ENCODE results near the gene SMU1.

- no peak for TF ChIP-seq RORA (CRISPR knock-in tag; IDR thresholded peaks at IDR 0.05)
- TF ChIP-seq EZH2 (conservative IDR thresholded peaks at IDR 0.05; ENCODE audit: low read depth, low read length): no peak
- no peak for TF ChIP-seq ONECUT2 (CRISPR knock-in tag; IDR thresholded peaks at IDR 0.05)
- TF ChIP-seq JUND (CRISPR knock-in tag; IDR thresholded peaks at IDR 0.05): no peak
These were observed 64.6 kb downstream of the SMU1 start for GRCh38 chr9:33011831-33012230.
